NT2/D1 (cell line): ENCODE measurements around the gene CD63.
"Not testable (repeated sequence)": the region's sequence is repeated elsewhere in the genome, so short reads cannot be mapped to it uniquely, and the experiment has no call there.

Source experiments
- DNase-seq: peaks from one replicate; pipeline ENCODE4 v3.0.0-alpha.2; 2011; ENCODE audit warnings: low read depth, low spot score
- H3K27me3 ChIP-seq: 2 replicates; pipeline ENCODE4 v1.6.0; 2011; ENCODE audit warnings: mild to moderate bottlenecking; ENCODE audit not compliant: insufficient read length, insufficient read depth
- H3K36me3 ChIP-seq: 2 replicates; pipeline ENCODE4 v1.6.1; 2011; ENCODE audit warnings: mild to moderate bottlenecking, low read length, mixed read lengths; ENCODE audit not compliant: insufficient read depth, insufficient read length
- H3K4me1 ChIP-seq: 2 replicates; pipeline ENCODE4 v1.5.1; 2011; ENCODE audit not compliant: insufficient read depth, insufficient read length
- H3K4me3 ChIP-seq: 2 replicates; pipeline ENCODE4 v1.5.1; 2011; ENCODE audit warnings: low read depth; ENCODE audit not compliant: insufficient read length
- H3K9ac ChIP-seq: 2 replicates; pipeline ENCODE4 v1.6.0; 2011; ENCODE audit warnings: low read depth; ENCODE audit not compliant: insufficient read length
- H3K9me3 ChIP-seq: 2 replicates; pipeline ENCODE4 v1.5.1; 2011; ENCODE audit warnings: mild to moderate bottlenecking, low read length; ENCODE audit not compliant: insufficient read depth
- SUZ12 ChIP-seq: IDR thresholded peaks from 2 replicates; pipeline ENCODE4 v1.6.1; 2011; ENCODE audit not compliant: insufficient read length, insufficient read depth; ENCODE audit errors: extremely low read depth
- YY1 ChIP-seq: IDR thresholded peaks from 2 replicates; pipeline ENCODE4 v1.6.1; 2011; ENCODE audit not compliant: insufficient read length, insufficient read depth
- ZNF274 ChIP-seq: IDR thresholded peaks from 2 replicates; pipeline ENCODE4 v1.6.1; 2011; ENCODE audit warnings: mild to moderate bottlenecking, low read depth, low read length

CD63 gene, protein sequence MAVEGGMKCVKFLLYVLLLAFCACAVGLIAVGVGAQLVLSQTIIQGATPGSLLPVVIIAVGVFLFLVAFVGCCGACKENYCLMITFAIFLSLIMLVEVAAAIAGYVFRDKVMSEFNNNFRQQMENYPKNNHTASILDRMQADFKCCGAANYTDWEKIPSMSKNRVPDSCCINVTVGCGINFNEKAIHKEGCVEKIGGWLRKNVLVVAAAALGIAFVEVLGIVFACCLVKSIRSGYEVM

DNA sequence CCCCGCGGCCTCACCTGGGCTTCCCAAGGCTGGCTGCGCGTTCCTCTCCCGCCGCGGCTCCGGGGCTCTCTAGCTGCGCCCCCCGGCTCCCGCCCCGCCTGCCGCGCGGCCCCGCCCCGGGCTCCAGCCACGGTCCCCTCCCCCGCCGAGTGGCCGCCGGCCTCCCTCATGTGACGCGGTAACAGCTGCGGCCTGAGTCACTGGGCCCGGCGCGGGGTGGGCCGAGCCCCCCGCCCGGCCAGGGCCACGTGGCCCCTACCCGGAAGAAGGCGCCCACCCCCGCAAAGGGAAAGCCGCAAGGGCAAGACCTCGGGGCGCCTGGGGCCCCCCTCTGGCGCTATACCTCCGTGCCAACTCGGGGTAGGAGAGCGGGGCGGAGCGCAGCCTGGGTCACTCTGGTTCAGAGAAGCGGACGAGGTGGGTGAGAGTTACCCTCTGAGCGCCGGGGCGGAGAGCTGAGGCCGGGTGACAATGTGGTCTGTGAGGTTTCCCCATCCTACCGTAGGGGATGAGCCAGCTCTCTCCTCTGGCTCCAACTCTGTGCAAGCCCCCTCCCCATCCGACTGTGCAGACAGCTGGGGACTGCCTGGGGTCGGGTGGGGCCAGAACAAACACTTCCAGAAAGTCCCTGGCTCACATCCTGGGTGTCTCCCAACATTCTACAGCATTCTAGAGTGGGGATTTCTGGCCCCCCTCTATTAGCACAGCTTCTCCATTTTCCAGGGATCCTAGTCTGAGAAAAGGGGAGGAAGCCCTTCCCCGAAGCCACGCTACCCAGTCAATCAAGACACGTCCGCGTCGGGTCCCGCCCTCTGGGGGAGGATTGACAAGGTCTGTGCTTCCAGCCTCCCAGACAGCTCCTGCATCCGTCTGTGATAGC is at the start of gene CD63:
Gene CD63, minus strand, starts transcription at position 71 of the 880 bp plus-strand sequence. CDS start 668 bp downstream, outside the sequence.
- Histone ChIP-seq H3K27me3 (no peaks in the 10 kb centered on the region), H3K9me3 (no peaks in the 10 kb centered on the region), H3K4me1 (peaks cover 16% of the 10 kb centered on the region), H3K36me3 (peaks cover 47% of the 10 kb centered on the region), H3K9ac (peak within 1 kb of the TSS; percentile 98), H3K4me3 (peak within 1 kb of the TSS; percentile 92)
- DNase-seq, result peak; percentile 84
- TF ChIP-seq SUZ12, result no peak
- no peak for TF ChIP-seq YY1
- TF ChIP-seq ZNF274, result no peak

DNA sequence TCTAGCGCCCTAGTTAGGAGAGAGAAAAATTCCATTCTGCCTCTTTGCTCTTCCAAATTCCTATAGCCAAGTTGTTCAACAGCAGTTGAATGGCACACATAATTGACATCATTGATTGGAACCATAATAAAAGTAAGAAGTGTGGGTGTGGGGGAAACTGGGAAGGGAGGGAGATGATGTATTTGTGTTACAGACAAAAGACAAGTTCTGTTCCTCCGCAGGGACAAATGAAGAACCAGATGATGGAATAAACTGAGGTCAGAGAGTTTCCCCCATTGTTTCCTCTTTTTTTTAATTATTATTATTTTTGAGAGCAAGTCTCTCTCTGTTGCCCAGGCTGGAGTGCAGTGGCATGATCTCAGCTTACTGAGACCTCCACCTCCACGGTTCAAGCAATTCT is 49.0 kb upstream of the CD63 start:
- H3K36me3 ChIP-seq, result peaks cover 79% of the 10 kb centered on the region
- no peaks in the 10 kb centered on the region for H3K27me3 ChIP-seq

DNA sequence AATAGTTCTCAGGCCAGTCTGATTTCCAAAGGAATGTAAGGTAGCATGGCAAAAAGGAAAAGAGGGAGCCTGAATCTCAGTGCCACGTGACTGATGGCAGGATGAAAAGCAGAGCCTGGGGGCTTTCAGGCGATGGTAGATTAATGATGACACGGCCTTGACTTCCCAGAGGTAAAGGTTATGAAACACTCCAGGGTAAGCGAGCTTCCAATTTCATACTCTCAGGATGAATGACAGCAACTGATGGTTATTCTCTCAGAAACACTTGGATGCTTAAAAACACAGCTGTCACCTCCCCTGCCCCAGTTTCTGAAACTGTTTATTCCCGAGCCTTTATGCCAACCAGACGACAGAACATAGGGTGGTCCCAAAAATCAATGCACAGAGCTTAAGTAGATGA is 42.9 kb upstream of the CD63 start:
- Histone ChIP-seq H3K9me3 (no peaks in the 10 kb centered on the region), H3K27me3 (no peaks in the 10 kb centered on the region), H3K9ac (no peak overlapping the region), H3K36me3 (peaks cover 49% of the 10 kb centered on the region), H3K4me3 (no peak overlapping the region), H3K4me1 (peaks cover under 1% of the 10 kb centered on the region)
- TF ChIP-seq ZNF274 (no peak), YY1 (no peak), SUZ12 (no peak)
- DNase-seq, result no peak

More for the DNA sequence above, 49.0 kb upstream of the CD63 start:
- no peak for DNase-seq
- no peak for TF ChIP-seq ZNF274
- TF ChIP-seq SUZ12, result no peak
- TF ChIP-seq YY1, result no peak
- H3K4me1 ChIP-seq, result no peaks in the 10 kb centered on the region
- no peaks in the 10 kb centered on the region for H3K9me3 ChIP-seq
- no peak overlapping the region for H3K9ac ChIP-seq
- no peak overlapping the region for H3K4me3 ChIP-seq

DNA sequence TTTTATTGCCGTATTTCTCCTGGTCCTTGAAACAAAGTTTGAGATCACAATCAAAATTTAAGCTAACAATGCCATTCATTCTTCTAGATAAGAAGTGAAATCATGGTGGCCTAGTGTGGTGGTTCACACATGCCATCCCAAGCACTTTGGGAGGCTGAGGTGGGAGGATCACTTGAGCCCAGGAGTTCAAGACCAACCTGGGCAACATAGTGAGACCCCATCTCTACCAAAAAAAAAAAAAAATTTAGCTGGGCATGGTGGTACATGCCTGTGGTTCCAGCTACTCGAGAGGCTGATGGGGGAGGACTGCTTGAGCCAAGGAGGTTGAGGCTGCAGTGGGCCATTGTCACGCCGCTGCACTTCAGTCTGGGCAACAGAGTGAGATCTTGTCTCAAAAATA is 38.3 kb upstream of the CD63 start:
- H3K36me3 ChIP-seq, result peaks cover 46% of the 10 kb centered on the region
- DNase-seq, result no peak
- no peaks in the 10 kb centered on the region for H3K9me3 ChIP-seq
- no peak overlapping the region for H3K4me3 ChIP-seq
- H3K9ac ChIP-seq, result no peak overlapping the region
- no peaks in the 10 kb centered on the region for H3K27me3 ChIP-seq
- TF ChIP-seq SUZ12 (no peak), ZNF274 (no peak), YY1 (no peak)
- peaks cover 2% of the 10 kb centered on the region for H3K4me1 ChIP-seq

DNA sequence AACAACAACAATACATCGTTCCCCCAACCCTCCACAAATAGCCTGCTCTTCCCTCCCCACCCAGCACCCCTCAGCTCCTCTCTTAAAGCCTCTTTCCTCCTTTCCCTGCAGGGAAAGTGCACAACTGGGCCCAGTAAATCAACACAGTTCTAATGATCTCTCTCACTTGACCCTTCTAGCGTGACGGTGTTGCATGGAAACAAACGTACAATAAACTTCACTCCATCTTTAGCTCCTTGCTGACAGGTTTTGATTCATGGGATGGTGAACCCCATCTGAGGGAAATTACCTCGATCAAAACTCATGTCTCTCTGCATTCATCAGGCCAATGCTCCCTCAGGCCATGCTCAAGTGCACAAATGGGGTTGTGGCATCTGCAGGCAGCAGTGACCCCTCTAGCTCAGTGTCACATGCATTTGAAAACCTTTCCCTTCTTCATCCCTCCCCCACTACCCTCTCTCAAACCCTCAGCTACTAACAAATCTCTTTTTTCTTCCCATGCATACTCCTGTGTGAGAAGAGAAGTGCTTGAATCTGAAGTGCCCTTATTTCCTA is 37.0 kb upstream of the CD63 start:
- no peak overlapping the region for H3K4me3 ChIP-seq
- H3K4me1 ChIP-seq, result peaks cover 2% of the 10 kb centered on the region
- no peak overlapping the region for H3K9ac ChIP-seq
- H3K36me3 ChIP-seq, result peaks cover 42% of the 10 kb centered on the region
- no peak for DNase-seq
- no peaks in the 10 kb centered on the region for H3K9me3 ChIP-seq
- no peaks in the 10 kb centered on the region for H3K27me3 ChIP-seq
- TF ChIP-seq ZNF274 (no peak), YY1 (no peak), SUZ12 (no peak)

DNA sequence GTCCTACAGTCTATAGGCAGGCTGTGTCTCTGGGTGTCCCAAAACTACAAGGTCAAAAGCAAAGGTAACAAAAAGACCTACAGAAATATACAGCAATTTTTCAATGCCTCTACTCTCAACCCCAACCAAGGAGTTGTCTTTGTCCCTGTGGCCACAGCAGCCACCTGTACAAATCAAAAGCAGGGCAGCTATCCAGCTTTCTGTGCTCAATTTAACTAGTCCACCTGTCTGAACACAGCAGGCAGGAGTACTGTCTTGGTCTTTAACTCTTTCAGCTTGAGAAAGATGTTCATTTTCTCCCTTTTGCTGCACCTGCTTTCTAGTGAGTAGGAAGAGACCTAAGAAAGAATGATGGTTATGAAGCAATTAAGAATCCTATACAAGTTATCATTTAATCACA is 33.8 kb upstream of the CD63 start:
- H3K36me3 ChIP-seq, result peaks cover 68% of the 10 kb centered on the region
- peaks cover 2% of the 10 kb centered on the region for H3K4me1 ChIP-seq

DNA sequence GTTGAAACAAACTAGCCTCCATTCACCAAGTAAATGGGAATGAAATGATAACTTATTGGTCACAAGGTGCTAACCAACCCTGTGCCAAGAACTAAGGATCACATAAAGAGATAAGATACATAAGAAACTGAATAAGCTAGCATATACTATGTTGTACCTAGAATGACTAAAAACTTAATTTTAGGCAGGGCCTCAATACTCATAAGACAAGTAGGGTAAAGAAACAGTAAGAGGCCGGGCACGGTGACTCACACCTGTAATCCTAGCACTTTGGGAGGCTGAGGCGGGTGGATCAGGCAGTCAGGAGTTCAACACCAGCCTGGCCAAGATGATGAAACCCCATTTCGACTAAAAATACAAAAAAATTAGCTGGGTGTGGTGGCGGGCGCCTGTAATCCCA is 31.9 kb upstream of the CD63 start:
- H3K4me3 ChIP-seq, result no peak overlapping the region
- DNase-seq, result no peak
- H3K9ac ChIP-seq, result no peak overlapping the region
- H3K4me1 ChIP-seq, result no peaks in the 10 kb centered on the region
- H3K9me3 ChIP-seq, result no peaks in the 10 kb centered on the region
- H3K27me3 ChIP-seq, result no peaks in the 10 kb centered on the region
- peaks cover 72% of the 10 kb centered on the region for H3K36me3 ChIP-seq
- TF ChIP-seq SUZ12 (no peak), YY1 (no peak), ZNF274 (no peak)

More for the DNA sequence above, 33.8 kb upstream of the CD63 start:
- DNase-seq, result no peak
- Histone ChIP-seq H3K9ac (no peak overlapping the region), H3K9me3 (no peaks in the 10 kb centered on the region), H3K27me3 (no peaks in the 10 kb centered on the region), H3K4me3 (no peak overlapping the region)
- TF ChIP-seq ZNF274 (no peak), YY1 (no peak), SUZ12 (no peak)

DNA sequence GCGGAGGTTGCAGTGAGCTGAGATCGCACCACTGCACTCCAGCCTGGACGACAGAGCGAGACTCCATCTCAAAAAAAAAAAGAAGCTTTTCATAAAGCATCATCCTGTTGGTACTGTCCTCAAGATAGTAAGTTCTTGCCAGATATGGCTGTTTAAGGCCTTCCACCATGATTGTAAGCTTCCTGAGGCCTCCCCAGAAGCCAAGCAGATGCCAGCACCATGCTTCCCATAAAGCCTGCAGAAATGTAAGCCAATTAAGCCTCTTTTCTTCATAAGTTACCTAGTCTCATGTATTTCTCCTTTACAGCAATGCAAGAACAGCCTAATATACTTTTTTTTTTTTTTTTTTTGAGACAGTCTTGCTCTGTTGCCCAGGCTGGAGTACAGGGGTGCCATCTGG is 29.8 kb upstream of the CD63 start:
- not testable (repeated sequence) for H3K4me1 ChIP-seq, H3K27me3 ChIP-seq, H3K9me3 ChIP-seq, H3K4me3 ChIP-seq, DNase-seq, H3K9ac ChIP-seq
- H3K36me3 ChIP-seq, result peaks cover 82% of the 10 kb centered on the region
